Pancreas (tissue), 10 donors: ENCODE data around the gene ACHE. TPM values are rescaled to one million over a fixed set of nuclear protein-coding genes. Genes with fewer than 3 reads are reported as not detected.

ENCODE experiments used
- ATAC-seq, 4 donors: fragments of 200-7000 bp; cut with Tn5 transposase; one replicate each; pipeline versions ENCODE4 v1.8.0 to v1.9.1; 2020; ENCODE audit warnings: mild to moderate bottlenecking in 4 of 4, moderate library complexity in 4 of 4
- DNase-seq, 6 donors: peaks; one replicate each; pipeline ENCODE4 v3.0.0-alpha.2; 2020
- FAIRE-seq: peaks from 2 replicates; lab custom pipeline; 2012; peaks lifted over from hg19 to GRCh38; lab: Jason Lieb, UNC
- H3K27ac ChIP-seq, 4 donors: fragments of 200-600 bp; sonication (generic); 1 replicate in 3 of 4; 2 replicates in 1 of 4; pipeline versions ENCODE4 v1.5.0 to v1.8.0; 2020
- H3K27me3 ChIP-seq, 4 donors: fragments of 200-600 bp; one replicate each; pipeline ENCODE4 v1.8.0; 2021
- H3K36me3 ChIP-seq, 3 donors: fragments of 200-600 bp; sonication (generic) in 1 of 3; one replicate each; pipeline versions ENCODE4 v1.5.0 to v1.8.0; 2020 to 2021
- H3K4me1 ChIP-seq, 3 donors: fragments of 200-600 bp; one replicate each; pipeline ENCODE4 v1.8.0; 2021
- H3K4me3 ChIP-seq, 4 donors: fragments of 200-600 bp; sonication (generic) in 2 of 4; one replicate each; pipeline versions ENCODE4 v1.5.0 to v1.8.0; 2020 to 2021
- H3K9me3 ChIP-seq, 4 donors: fragments of 200-600 bp; one replicate each; pipeline ENCODE4 v1.8.0; 2021
- WGBS, 2 donors: extraction: QIAGEN DNeasy Blood & Tissue Kit; methylation state at CpG; one replicate each; pipeline ENCODE4 v1.1.7; 2013; 5-methylcytosine and 5-hydroxymethylcytosine counted together
- intact Hi-C, 3 donors: fragments of 100-400 bp; cut with DNase I; formaldehyde crosslinking; loops; one replicate each; pipeline versions ENCODE4 v1.11.1 to v1.14.2; 2022
- polyA plus RNA-seq, 2 donors: library from polyadenylated mRNA; stranded (reverse); fragments of 200-250 nt; gene quantifications; one replicate each; pipeline ENCODE4 v1.2.3, GENCODE V29; 2013
- total RNA-seq, 6 donors: library from RNA; stranded (reverse); fragmentation: NEBNext Ultra II Directional in 4 of 6; extraction: Animal tissue kit (Norgen Biotek cat#: 25700) in 4 of 6; gene quantifications; one replicate each; pipeline versions ENCODE4 v1.2.1 to v1.2.4, GENCODE V29; 2021 to 2023
- TF ChIP-seq, protein P1 (sequence below), 4 donors: fragments of 200-600 bp; sonication (generic) in 3 of 4; IDR thresholded peaks; one replicate each; pipeline versions ENCODE4 v1.5.0 to v1.8.0; 2021; ENCODE audit warnings: antibody characterized with exemption in 4 of 4
- donor health status: healthy with polysubstance abuse.
- donor health status: DM: no; HTN: no; CAD: no; lungs with moderate emphysema.
- donor health status: DM: no; HTN: no; CAD: no.
- donor health status: control.
- donor health status: control.
- donor health status: Bipolar disorder and iron deficiency.
- donor health status: DM: yes; HTN: yes; CAD: no.
- donor health status: DM: no; HTN: no; CAD: no.
- donor health status: DM: no; HTN: no; CAD: no.
- donor health status: DM: yes; HTN: yes; CAD: no.

The ACHE gene
- total and polyA plus RNA-seq, 8 donors, result 1.2 to 10.9 (median 3.2) TPM

DNA sequence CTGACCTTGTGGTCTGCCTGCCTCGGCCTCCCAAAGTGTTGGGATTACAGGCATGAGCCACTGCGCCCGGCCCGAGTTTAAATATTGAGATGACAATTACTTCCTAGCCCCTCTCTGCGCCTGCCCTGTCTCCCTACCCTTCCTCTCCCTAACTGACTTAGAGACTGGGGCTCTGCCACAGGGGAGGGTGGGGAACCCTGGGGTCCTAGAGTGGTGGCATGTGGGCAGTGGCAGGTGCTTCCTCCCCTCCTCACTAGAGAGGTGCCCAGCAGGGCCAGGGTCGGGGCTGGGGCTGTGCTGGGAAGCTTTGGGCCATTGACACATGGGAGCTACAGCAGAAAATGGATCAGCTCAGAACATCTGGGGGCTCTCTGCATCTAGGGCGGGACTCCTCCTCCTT lies 7.0 kb upstream of the ACHE start:
- WGBS, 2 donors, result 87 to 89% methylated on average over 7 of the region's 7 CpGs
- Histone ChIP-seq H3K27me3 (no peaks in the 10 kb centered on the region), H3K36me3 (no peaks in the 10 kb centered on the region), H3K4me1 (peaks cover 0 to 3% (median 0%) of the 10 kb centered on the region in 3 donors), H3K9me3 (no peaks in the 10 kb centered on the region), H3K4me3 (no peak overlapping the region), H3K27ac (no peak overlapping the region)
- DNase-seq (no peak), FAIRE-seq (no peak), ATAC-seq (no peak)
- TF ChIP-seq, protein P1, sequence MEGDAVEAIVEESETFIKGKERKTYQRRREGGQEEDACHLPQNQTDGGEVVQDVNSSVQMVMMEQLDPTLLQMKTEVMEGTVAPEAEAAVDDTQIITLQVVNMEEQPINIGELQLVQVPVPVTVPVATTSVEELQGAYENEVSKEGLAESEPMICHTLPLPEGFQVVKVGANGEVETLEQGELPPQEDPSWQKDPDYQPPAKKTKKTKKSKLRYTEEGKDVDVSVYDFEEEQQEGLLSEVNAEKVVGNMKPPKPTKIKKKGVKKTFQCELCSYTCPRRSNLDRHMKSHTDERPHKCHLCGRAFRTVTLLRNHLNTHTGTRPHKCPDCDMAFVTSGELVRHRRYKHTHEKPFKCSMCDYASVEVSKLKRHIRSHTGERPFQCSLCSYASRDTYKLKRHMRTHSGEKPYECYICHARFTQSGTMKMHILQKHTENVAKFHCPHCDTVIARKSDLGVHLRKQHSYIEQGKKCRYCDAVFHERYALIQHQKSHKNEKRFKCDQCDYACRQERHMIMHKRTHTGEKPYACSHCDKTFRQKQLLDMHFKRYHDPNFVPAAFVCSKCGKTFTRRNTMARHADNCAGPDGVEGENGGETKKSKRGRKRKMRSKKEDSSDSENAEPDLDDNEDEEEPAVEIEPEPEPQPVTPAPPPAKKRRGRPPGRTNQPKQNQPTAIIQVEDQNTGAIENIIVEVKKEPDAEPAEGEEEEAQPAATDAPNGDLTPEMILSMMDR (IDR thresholded peaks at IDR 0.05), result no peak
- intact Hi-C loops, result no loop called here

DNA sequence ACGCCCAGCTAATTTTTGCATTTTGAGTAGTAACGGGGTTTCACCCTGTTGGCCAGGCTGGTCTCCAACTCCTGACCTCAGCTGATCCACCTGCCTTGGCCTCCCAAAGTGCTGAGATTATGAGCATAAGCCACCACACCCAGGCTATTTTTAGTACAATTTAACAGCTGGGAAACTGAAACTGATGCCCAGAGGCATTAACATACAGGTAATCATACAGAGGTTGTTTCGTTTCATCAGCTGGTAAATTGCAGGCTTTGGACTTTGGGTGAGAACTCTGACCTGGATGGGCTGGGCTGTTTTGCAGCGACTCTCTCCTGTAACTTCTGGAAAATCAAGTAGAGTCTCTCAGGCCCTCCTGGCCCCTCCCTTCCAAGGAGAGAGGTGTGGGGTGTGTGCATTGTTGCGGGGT lies 6.2 kb upstream of the ACHE start:
- no peak for DNase-seq
- FAIRE-seq, result no peak
- no peak for ATAC-seq
- Histone ChIP-seq H3K36me3 (no peaks in the 10 kb centered on the region), H3K27ac (no peak overlapping the region), H3K27me3 (no peaks in the 10 kb centered on the region), H3K4me3 (no peak overlapping the region), H3K9me3 (no peaks in the 10 kb centered on the region), H3K4me1 (peaks cover 0 to 5% (median 0%) of the 10 kb centered on the region in 3 donors)
- intact Hi-C loops, result no loop called here
- TF ChIP-seq, protein P1 (IDR thresholded peaks at IDR 0.05), result no peak
- WGBS, 2 donors, result 52 to 64% methylated on average over 5 of the region's 5 CpGs

DNA sequence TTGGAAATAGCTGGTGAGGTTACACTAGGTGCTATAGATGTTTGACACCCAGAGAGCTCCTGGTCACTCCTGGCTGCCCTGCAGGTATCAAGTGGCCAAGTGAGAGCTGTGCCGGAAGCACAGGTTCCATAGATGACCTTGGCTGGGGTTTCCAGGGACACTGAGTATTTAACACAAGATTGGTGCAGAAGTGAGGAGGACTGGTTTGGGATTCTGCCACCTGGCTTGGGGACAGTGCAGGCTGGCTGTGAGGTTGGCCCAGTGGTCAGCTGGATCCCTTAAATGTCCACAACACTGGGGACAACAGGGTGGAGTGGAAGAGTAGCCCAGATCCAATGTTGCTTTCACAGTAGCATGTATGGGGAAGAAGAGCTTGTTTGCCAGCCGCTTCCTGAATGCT lies 5.3 kb upstream of the ACHE start:
- no peaks in the 10 kb centered on the region for H3K27me3 ChIP-seq
- 55 to 61% methylated on average over 2 of the region's 2 CpGs for WGBS, 2 donors
- FAIRE-seq, result no peak

DNA sequence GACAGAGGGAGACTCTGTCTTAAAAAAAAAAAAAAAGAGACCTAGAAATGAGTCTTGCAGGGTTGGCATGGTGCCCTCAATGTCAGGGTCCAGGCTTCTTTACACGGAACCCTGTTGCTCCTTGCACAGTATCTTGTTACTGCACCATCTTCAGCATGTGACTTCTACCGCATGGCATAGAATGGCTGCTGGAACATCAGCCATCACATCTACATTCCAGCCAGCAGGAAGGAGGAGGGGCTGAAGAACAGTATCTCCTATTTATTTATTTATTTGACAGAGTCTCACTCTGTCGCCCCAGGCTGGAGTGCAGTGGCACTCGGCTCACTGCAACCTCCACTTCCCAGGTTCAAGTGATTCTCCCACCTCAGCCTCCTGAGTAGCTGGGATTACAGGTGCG lies 3.7 kb upstream of the ACHE start:
- DNase-seq (no peak), FAIRE-seq (no peak), ATAC-seq (no peak)
- TF ChIP-seq, protein P1 (IDR thresholded peaks at IDR 0.05), result no peak
- Histone ChIP-seq H3K27ac (no peak overlapping the region), H3K4me3 (no peak overlapping the region), H3K36me3 (no peaks in the 10 kb centered on the region), H3K27me3 (no peaks in the 10 kb centered on the region), H3K4me1 (peaks cover 0 to 16% (median 5%) of the 10 kb centered on the region in 3 donors), H3K9me3 (no peaks in the 10 kb centered on the region)
- 94 to 95% methylated on average over 5 of the region's 5 CpGs for WGBS, 2 donors
- intact Hi-C loops, result loop anchor here in 1 of 3 donors (10.0 kb wide), 1 partner anchor 165 kb away; no protein-coding TSS in a partner anchor

More for the DNA sequence above, 5.3 kb upstream of the ACHE start:
- Histone ChIP-seq H3K27ac (no peak overlapping the region), H3K36me3 (no peaks in the 10 kb centered on the region), H3K9me3 (no peaks in the 10 kb centered on the region), H3K4me3 (no peak overlapping the region), H3K4me1 (peaks cover 0 to 11% (median 0%) of the 10 kb centered on the region in 3 donors)
- ATAC-seq, result peak; percentile 31 to 66 (median 35)
- TF ChIP-seq, protein P1 (IDR thresholded peaks at IDR 0.05), result no peak
- intact Hi-C loops, result no loop called here
- DNase-seq, result peak in 4 of 6 donors; percentile 58 to 67 (median 58)

DNA sequence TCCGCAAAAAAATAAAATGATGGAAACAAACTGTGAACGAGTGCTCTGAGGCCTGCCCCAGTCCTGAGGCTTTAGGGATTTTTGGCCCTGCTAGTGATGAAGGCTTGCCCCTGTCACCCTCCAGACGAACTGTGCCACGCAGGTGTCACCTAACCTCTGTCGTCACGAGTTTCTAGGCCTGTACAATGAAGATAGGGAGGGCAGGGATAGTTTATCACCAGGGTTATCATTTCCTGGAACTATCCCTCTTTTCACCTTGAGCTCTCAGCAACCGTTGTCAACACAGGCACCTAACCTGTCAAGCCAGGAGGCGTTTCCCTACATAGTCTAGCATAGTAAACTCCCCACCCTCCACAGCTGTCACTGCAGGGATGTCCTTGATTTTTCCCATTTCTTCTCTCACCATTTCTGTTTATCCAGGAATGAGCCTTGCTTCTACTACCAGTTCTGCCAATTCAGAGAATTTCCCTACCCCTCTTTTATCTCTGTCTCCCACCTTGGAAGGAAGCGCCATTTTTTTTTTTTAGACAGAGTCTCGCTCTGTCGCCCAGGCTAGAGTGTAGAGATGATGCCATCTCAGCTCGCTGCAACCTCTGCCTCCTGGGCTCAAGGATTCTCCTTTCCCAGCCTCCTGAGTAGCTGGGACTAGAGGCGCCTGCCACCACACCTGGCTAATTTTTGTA lies 2.2 kb upstream of the ACHE start:
- WGBS, 2 donors, result 43 to 47% methylated on average over 13 of the region's 13 CpGs
- intact Hi-C loops, result loop anchor here in 2 of 3 donors (2.0 to 10.0 kb wide), 2 partner anchors 163 to 167 kb away; no protein-coding TSS in a partner anchor
- FAIRE-seq, result no peak

More for the DNA sequence above, 2.2 kb upstream of the ACHE start:
- Histone ChIP-seq H3K9me3 (no peaks in the 10 kb centered on the region), H3K4me1 (peaks cover 0 to 16% (median 5%) of the 10 kb centered on the region in 3 donors), H3K27ac (peak overlapping the region in 2 of 4 donors; percentile 33 to 72), H3K4me3 (no peak overlapping the region), H3K36me3 (no peaks in the 10 kb centered on the region), H3K27me3 (no peaks in the 10 kb centered on the region)
- ATAC-seq (peak; percentile 11 to 30 (median 25)), DNase-seq (peak in 2 of 6 donors; percentile 17 to 44)
- TF ChIP-seq, protein P1 (IDR thresholded peaks at IDR 0.05), result no peak
